ENCODE results near the gene LDLRAD3. TPM values are rescaled to one million over a fixed set of nuclear protein-coding genes. Genes with fewer than 3 reads are reported as not detected.

Gene LDLRAD3
- total and polyA plus RNA-seq, 4 donors = 20.9 to 25.6 (median 22.8) TPM

DNA sequence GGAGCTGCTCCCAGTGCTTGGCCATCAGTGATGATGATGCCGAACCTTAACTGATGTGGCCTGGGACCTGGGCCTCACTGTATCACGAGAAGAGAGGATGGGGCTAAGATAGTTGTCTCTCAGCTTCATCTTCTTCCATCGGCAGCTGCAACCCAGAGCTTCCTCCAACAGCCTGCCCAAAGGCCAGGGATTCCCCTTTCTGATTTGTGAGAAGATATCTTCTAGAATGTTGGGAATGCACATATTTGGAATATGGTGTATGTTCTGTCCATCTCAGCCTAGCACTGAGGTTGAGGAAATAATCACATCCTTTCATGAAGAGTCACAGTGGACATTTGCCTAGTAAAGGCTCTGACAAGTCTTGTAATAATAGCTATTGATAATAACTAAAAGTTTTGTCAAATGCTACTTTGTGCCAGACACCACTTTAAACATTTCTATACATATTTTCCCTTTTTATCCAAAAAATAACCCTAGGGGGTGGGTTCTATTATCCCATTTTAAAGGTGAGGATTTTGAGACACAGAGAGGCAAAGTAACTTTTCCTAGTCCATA is 272.3 kb downstream of the LDLRAD3 start:
- H3K27ac ChIP-seq (ENCODE audit: low read depth, low read length) = no peak overlapping the region
- peaks cover 45% of the 10 kb centered on the region for H3K4me1 ChIP-seq (ENCODE audit: control insufficient read depth, insufficient read depth, low read length)
- H3K9me3 ChIP-seq (ENCODE audit: control insufficient read depth, insufficient read depth, low read length) = no peaks in the 10 kb centered on the region
- H3K27me3 ChIP-seq (ENCODE audit: control insufficient read depth, insufficient read depth, low read length) = no peaks in the 10 kb centered on the region
- H3K36me3 ChIP-seq (ENCODE audit: control insufficient read depth, insufficient read depth, low read length) = no peaks in the 10 kb centered on the region
- DNase-seq (ENCODE audit: low read depth in 4 of 6, low spot score in 6 of 6) = no peak
- no peak overlapping the region for H3K4me3 ChIP-seq (ENCODE audit: low read depth, low read length)
- no CpG with 5 or more reads among the region's 3 CpGs for WGBS (ENCODE audit: insufficient coverage)

- Histone ChIP-seq H3K27me3 (ENCODE audit: control insufficient read depth, insufficient read depth, low read length) (no peaks in the 10 kb centered on the region), H3K9me3 (ENCODE audit: control insufficient read depth, insufficient read depth, low read length) (no peaks in the 10 kb centered on the region), H3K36me3 (ENCODE audit: control insufficient read depth, insufficient read depth, low read length) (no peaks in the 10 kb centered on the region), H3K4me1 (ENCODE audit: control insufficient read depth, insufficient read depth, low read length) (peaks cover 25% of the 10 kb centered on the region), H3K27ac (ENCODE audit: low read depth, low read length) (no peak overlapping the region), H3K4me3 (ENCODE audit: low read depth, low read length) (no peak overlapping the region)
- DNase-seq (ENCODE audit: low read depth in 4 of 6, low spot score in 6 of 6) = no peak
- WGBS (ENCODE audit: insufficient coverage) = 100% methylated on average over 2 of the region's 4 CpGs
Observed at GRCh38 chr11:36218283-36218921, 274.5 kb downstream of the LDLRAD3 start.

DNA sequence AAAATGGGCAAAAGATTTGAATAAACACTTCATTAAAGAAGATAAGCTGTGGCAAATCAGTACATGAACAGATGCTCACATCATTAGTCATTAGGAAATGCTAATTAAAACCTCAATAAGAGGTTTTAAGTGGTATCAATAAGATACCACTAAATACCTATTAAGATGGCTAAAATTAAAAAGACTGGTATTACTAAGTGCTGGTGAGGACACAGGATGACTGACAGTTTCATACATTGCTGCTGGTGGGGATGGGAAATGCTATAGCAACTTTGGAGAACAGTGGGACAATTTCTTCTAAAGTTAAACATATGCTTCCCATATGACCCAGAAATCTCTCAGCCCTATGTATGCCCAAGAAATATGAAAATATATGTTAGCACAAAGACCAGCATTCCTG is 276.1 kb downstream of the LDLRAD3 start:
- Histone ChIP-seq H3K4me1 (ENCODE audit: control insufficient read depth, insufficient read depth, low read length) (peaks cover 14% of the 10 kb centered on the region), H3K36me3 (ENCODE audit: control insufficient read depth, insufficient read depth, low read length) (no peaks in the 10 kb centered on the region), H3K9me3 (ENCODE audit: control insufficient read depth, insufficient read depth, low read length) (no peaks in the 10 kb centered on the region), H3K4me3 (ENCODE audit: low read depth, low read length) (no peak overlapping the region), H3K27ac (ENCODE audit: low read depth, low read length) (no peak overlapping the region), H3K27me3 (ENCODE audit: control insufficient read depth, insufficient read depth, low read length) (no peaks in the 10 kb centered on the region)
- DNase-seq (ENCODE audit: low read depth in 4 of 6, low spot score in 6 of 6) = no peak

- DNase-seq (ENCODE audit: low read depth in 4 of 6, low spot score in 6 of 6) = peak in 2 of 6 donors; percentile 49 to 83
- H3K4me1 ChIP-seq (ENCODE audit: control insufficient read depth, insufficient read depth, low read length) = peaks cover 3% of the 10 kb centered on the region
- WGBS (ENCODE audit: insufficient coverage) = 48% methylated on average over 9 of the region's 14 CpGs
- H3K27ac ChIP-seq (ENCODE audit: low read depth, low read length) = no peak overlapping the region
- no peaks in the 10 kb centered on the region for H3K27me3 ChIP-seq (ENCODE audit: control insufficient read depth, insufficient read depth, low read length)
- no peak overlapping the region for H3K4me3 ChIP-seq (ENCODE audit: low read depth, low read length)
- H3K9me3 ChIP-seq (ENCODE audit: control insufficient read depth, insufficient read depth, low read length) = no peaks in the 10 kb centered on the region
- H3K36me3 ChIP-seq (ENCODE audit: control insufficient read depth, insufficient read depth, low read length) = peaks cover 5% of the 10 kb centered on the region
Observed at GRCh38 chr11:36222831-36223635, 279.2 kb downstream of the LDLRAD3 start.

GRCh38 chr11:36224209-36224882 is 280.5 kb downstream of the LDLRAD3 start:
- Histone ChIP-seq H3K4me1 (ENCODE audit: control insufficient read depth, insufficient read depth, low read length) (peaks cover 3% of the 10 kb centered on the region), H3K4me3 (ENCODE audit: low read depth, low read length) (no peak overlapping the region), H3K27ac (ENCODE audit: low read depth, low read length) (no peak overlapping the region), H3K36me3 (ENCODE audit: control insufficient read depth, insufficient read depth, low read length) (peaks cover 11% of the 10 kb centered on the region), H3K9me3 (ENCODE audit: control insufficient read depth, insufficient read depth, low read length) (no peaks in the 10 kb centered on the region), H3K27me3 (ENCODE audit: control insufficient read depth, insufficient read depth, low read length) (no peaks in the 10 kb centered on the region)
- peak in 1 of 6 donors; percentile 17 for DNase-seq (ENCODE audit: low read depth in 4 of 6, low spot score in 6 of 6)
- 80% methylated on average over 4 of the region's 5 CpGs for WGBS (ENCODE audit: insufficient coverage)

GRCh38 chr11:36227044-36227443 is 283.2 kb downstream of the LDLRAD3 start:
- H3K27me3 ChIP-seq (ENCODE audit: control insufficient read depth, insufficient read depth, low read length) = no peaks in the 10 kb centered on the region
- peaks cover 12% of the 10 kb centered on the region for H3K36me3 ChIP-seq (ENCODE audit: control insufficient read depth, insufficient read depth, low read length)
- H3K9me3 ChIP-seq (ENCODE audit: control insufficient read depth, insufficient read depth, low read length) = no peaks in the 10 kb centered on the region
- WGBS (ENCODE audit: insufficient coverage) = over 99% methylated on average over 13 of the region's 15 CpGs
- no peak overlapping the region for H3K4me3 ChIP-seq (ENCODE audit: low read depth, low read length)
- no peak for DNase-seq (ENCODE audit: low read depth in 4 of 6, low spot score in 6 of 6)
- H3K4me1 ChIP-seq (ENCODE audit: control insufficient read depth, insufficient read depth, low read length) = peaks cover 3% of the 10 kb centered on the region
- no peak overlapping the region for H3K27ac ChIP-seq (ENCODE audit: low read depth, low read length)

- H3K4me1 ChIP-seq (ENCODE audit: control insufficient read depth, insufficient read depth, low read length) = peaks cover 2% of the 10 kb centered on the region
- H3K27me3 ChIP-seq (ENCODE audit: control insufficient read depth, insufficient read depth, low read length) = no peaks in the 10 kb centered on the region
- DNase-seq (ENCODE audit: low read depth in 4 of 6, low spot score in 6 of 6) = no peak
- no peak overlapping the region for H3K4me3 ChIP-seq (ENCODE audit: low read depth, low read length)
- no peaks in the 10 kb centered on the region for H3K9me3 ChIP-seq (ENCODE audit: control insufficient read depth, insufficient read depth, low read length)
- H3K36me3 ChIP-seq (ENCODE audit: control insufficient read depth, insufficient read depth, low read length) = peaks cover 12% of the 10 kb centered on the region
- WGBS (ENCODE audit: insufficient coverage) = 89% methylated on average over 6 of the region's 8 CpGs
- H3K27ac ChIP-seq (ENCODE audit: low read depth, low read length) = no peak overlapping the region
Observed at GRCh38 chr11:36228689-36229088, 284.8 kb downstream of the LDLRAD3 start.

- no peak for DNase-seq (ENCODE audit: low read depth in 4 of 6, low spot score in 6 of 6)
- Histone ChIP-seq H3K27me3 (ENCODE audit: control insufficient read depth, insufficient read depth, low read length) (no peaks in the 10 kb centered on the region), H3K9me3 (ENCODE audit: control insufficient read depth, insufficient read depth, low read length) (no peaks in the 10 kb centered on the region), H3K27ac (ENCODE audit: low read depth, low read length) (no peak overlapping the region), H3K36me3 (ENCODE audit: control insufficient read depth, insufficient read depth, low read length) (peaks cover 12% of the 10 kb centered on the region), H3K4me3 (ENCODE audit: low read depth, low read length) (no peak overlapping the region), H3K4me1 (ENCODE audit: control insufficient read depth, insufficient read depth, low read length) (peaks cover 2% of the 10 kb centered on the region)
- 91% methylated on average over 9 of the region's 12 CpGs for WGBS (ENCODE audit: insufficient coverage)
Observed at GRCh38 chr11:36229091-36229705, 285.3 kb downstream of the LDLRAD3 start.

Data from spinal cord (tissue), 10 donors.